NCI-H2227 treated with DMSO at 0.1 percent for 48 hours (cell line): Measurements from ENCODE around the gene TRAPPC14.

ENCODE experiments used
- DNase-seq: peaks from one replicate; lab custom pipeline; 2025; lab: John Stamatoyannopoulos, UW

TRAPPC14 gene

DNA sequence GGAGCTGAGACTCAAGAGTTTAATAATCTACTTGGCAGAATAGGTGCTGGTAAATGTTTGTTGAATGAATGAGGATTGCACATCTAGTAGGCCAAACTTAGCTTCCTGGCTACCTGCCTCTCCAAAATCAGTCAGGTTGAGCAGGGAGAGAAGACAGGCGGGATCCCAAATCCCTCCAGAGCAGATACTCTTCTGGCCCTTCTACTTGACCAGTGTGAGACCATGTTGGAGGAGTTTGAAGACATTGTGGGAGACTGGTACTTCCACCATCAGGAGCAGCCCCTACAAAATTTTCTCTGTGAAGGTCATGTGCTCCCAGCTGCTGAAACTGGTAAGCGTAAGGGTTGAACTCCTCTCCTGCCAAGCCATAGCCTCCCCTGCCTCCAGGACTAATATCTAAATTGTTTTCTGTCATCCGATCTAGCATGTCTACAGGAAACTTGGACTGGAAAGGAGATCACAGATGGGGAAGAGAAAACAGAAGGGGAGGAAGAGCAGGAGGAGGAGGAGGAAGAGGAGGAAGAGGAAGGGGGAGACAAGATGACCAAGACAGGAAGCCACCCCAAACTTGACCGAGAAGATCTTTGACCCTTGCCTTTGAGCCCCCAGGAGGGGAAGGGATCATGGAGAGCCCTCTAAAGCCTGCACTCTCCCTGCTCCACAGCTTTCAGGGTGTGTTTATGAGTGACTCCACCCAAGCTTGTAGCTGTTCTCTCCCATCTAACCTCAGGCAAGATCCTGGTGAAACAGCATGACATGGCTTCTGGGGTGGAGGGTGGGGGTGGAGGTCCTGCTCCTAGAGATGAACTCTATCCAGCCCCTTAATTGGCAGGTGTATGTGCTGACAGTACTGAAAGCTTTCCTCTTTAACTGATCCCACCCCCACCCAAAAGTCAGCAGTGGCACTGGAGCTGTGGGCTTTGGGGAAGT is 34.0 kb downstream of the TRAPPC14 start:
- DNase-seq: no peak

DNA sequence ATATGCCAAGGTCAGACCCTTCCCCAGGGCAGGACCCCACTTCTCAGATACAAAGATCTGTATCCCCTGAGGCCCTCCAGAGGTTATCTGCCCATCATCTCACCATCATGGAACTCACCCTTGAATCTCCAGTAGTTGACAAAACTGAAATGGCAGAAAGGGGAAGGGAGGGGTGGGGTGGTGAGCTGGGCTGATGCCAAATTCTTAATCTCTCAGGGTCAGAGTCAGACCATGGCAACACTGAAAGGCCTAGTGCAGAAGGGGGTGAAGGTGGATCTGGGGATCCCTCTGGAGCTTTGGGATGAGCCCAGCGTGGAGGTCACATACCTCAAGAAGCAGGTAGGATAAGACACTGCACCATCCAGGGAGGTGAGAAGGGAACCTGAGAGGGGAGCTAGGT is 36.0 kb downstream of the TRAPPC14 start:
- DNase-seq: no peak

DNA sequence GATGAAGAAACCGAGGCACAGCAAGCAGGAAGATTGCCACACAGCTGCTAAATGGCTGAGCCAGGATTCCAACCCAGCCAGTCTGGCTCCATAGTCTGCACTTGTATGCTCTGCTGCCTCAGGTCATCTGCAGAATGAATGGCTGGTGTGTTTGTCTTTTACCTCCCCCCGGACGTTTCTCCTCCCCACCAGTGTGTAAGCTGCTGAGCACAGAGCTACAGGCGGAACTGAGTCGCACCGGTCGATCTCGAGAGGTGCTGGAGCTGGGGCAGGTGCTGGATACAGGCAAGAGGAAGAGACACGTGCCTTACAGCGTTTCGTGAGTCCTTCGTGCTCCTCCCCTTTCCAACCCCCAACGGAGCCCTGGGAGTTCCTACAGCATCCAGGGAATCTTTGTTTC is 36.5 kb downstream of the TRAPPC14 start:
- DNase-seq: no peak

DNA sequence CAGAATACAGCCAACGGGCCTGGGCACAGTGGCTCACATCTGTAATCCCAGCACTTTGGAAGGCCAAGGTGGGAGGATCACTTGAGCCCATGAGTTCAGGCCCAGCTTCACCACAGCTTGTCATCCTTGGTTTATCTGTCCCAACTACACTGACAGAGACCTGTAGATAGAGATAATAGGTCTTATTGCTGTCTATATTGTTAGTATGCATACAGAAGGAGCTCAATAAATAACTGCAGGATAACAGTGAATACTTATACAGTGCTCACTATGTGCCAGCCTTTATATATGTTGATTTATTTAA is 37.8 kb downstream of the TRAPPC14 start:
- DNase-seq: no peak

DNA sequence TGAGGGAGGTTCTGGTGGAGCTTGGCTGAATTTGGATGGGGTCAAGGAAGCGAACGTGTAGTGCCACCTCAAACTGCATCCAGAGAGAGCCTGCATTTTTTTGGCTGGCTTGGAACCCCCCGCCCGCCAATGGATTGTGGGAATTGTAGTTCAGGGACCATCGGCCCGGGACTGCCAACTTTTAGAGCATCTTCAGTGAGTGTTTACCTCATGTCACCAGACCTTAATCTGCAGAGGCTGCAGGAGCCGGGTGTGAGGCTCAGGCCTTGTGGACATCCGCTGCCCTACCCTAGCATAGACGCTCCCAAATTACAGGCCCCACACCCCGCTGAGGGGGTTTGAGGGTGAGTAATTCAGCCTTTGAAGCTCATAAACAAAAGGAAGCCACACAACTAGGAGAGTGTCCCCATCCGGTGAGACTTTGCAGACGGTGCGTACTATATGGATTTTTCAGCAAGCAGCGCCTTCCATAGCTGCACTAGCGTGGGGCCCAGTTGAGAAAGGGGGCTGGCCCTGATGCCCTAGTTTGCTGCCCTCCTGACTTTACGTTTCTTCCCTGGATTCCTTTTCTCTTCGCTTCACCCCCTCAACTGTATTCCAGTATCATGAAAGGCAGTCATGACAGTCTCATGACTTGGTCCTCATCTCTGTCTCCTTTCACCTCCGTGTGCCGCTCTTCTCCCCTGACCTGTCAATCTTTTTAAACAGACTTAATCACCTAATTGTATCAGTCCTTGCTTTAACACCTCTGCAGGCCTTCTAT is 38.4 kb downstream of the TRAPPC14 start:
- DNase-seq: peak; percentile 79

DNA sequence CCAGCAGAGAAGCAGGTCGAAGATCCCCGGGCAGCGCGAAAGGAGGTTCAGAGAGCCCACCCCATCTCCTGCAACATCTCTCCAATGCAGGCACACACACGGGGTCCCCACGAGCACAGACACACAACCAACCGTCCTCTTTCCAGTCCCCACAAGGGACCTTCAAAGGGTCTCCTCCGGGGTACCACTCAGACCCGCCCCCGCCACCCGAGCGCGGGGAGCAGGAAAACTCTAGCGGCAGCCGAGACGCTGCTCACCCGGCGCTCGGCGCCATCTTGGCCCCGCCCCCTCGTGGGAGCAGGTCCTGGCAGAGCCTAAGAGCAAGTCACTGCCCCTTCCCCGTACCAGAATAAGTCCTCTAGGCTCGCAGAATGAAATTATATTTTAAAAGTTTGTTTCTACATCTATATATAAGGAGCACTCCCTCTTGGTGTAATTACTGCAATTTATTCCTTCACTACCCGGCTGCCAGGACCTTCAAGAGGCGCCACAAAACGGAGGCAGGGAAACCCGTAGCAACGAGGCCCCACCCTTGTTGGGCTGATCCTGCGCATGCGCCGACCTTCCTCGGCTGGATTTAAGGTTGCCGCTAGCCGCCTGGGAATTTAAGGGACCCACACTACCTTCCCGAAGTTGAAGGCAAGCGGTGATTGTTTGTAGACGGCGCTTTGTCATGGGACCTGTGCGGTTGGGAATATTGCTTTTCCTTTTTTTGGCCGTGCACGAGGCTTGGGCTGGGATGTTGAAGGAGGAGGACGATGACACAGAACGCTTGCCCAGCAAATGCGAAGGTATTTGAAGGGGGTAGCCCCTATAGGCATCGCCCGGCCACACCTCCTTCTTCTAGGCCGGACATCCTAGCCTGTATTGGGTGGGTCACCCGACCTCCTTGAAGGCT is 39.2 kb downstream of the TRAPPC14 start, which contains the start of the genes CNPY4 and TAF6:
Gene CNPY4, plus strand, starts transcription at position 563 of the 898 bp plus-strand sequence. Its CDS starts 111 bp downstream, at position 674.
Gene TAF6, minus strand, starts transcription at position 287 of the 898 bp plus-strand sequence. CDS start 5,149 bp downstream, outside the sequence.
- peak; percentile 97 for DNase-seq

DNA sequence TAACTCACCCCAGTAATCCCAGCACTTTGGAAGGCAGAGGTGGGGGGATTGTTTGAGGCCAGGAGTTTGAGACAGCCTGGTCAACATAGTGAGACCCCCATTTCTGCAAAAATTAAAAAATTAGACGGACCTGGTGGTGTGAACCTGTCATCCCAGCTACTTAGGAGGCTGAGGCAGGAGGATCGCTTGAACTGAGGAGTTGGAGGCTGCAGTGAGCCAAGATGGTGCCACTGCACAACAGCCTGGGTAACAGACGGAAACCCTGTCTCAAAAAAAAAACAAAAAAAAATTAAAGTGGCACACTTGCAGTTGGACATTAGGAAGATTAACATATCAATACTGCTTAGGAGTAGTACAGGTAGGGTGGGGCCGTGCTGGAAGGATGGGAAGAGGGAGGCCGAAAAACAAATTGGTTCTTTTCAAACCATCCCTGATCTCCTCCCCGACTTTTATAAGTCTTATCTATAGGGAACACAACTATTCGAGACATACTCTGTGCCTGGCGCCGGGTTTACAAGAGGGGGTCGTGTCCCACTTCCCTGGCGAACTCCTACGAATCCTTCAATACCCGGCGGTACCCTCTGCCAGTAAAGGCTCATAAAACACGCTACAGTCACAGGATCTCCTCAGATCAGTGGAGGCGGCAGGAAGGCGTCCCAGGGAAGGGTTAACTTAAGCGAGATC is 40.0 kb downstream of the TRAPPC14 start:
- DNase-seq: no peak

DNA sequence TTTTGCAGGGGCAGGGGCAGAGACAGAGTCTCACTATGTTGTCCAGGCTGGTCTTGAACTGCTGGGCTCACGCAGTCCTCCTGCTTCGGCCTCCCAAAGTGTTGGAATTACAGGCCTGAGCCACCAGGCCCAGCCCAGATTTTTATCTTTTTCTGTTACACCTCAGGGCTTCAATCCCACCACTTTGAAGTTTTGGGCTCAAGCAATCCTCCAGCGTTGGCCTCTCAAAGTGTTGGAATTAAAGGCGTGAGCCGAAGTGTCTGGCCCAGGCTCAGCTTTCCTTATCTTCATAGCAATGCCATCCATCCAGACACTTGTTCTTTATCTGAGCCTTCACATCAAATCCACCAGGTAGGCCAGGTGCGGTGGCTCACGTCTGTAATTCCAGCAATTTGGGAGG is 43.5 kb downstream of the TRAPPC14 start:
- no peak for DNase-seq

DNA sequence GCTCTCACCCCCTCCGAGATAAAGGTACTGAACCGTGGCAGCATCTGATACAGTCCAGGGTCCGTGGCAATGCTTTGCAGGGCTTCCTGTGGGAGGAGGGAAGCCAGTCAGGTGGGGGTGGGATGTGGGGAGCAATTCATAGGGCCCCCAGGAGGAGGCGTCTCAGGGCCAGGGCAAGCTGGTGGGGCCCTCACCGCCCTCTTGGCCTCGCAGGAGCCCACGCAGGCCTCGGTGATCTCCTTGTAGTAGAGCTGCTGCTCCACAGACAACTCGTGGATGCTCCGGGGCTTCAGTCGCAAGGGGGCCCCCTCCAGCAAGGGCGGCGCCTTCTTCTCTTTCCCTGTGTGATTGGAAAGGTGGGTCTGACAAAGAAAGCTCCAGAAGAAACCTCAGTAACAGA is 46.6 kb downstream of the TRAPPC14 start:
- DNase-seq: no peak

DNA sequence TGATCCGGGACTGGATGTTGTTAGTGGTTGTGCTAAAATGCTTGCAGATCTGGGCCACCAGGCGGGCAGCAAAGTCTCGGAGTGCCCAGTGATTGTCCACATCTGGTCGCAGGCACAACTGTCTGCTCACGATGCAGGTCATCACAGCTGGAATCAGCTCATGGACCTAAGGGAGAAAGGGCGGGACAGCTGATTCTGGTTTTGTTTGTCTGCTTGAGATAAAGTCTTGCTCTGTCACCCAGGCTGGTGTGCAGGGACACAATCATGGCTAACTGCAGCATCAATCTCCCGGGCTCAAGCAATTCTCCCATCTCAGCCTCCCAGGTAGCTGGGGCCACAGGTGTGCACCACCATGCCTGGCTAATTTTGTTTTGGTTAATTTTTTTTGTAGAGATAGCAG is 47.4 kb downstream of the TRAPPC14 start:
- no peak for DNase-seq

DNA sequence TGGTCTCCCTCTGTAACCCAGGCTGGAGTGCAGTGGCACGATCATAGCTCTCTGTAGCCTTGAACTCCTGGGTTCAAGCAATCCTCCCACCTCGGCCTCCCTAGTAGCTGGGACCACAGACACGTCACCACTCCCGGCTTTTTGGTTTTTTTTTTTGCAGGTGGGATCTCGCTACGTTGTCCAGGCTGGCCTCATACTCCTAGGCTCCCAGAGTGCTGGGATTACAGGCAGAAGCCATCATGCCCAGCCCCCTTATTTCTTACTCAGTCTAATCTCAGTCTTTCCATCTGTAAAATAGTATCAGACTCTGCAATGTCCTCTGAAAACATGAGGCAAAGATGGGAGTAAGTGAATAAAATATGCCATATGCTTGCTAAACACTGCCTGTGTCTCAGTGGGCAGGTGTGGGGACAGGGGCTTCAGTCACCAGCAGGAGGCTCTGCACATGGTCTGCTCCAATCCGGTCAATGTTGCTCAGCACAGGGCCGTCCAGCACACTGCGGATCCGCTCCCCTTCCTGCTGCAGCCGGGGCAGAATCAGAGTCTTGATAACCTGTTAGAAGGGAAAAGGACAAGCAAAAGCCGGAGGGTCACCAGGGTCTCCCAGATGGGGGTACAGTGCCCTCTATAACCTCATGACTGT is 48.9 kb downstream of the TRAPPC14 start:
- no peak for DNase-seq

DNA sequence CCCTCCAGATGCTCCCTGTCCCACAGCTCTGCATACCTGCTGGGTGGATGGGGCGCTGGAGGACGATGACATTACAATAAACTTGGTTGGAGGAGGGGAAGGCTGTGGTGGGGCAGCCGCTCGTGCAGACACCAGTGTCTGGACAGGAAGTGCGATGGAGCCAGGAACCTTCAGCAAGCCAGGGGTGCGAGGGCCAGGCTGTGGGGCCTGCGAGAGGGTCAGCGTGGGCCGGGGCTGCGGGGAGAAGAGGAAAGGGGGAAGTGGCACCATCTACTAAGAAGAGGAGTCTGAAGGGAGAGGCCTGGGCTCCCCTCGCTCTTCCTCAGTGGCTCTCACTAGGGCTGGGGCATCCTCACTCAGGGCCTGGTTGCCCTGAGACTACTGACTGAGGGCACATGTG is 50.6 kb downstream of the TRAPPC14 start:
- no peak for DNase-seq

DNA sequence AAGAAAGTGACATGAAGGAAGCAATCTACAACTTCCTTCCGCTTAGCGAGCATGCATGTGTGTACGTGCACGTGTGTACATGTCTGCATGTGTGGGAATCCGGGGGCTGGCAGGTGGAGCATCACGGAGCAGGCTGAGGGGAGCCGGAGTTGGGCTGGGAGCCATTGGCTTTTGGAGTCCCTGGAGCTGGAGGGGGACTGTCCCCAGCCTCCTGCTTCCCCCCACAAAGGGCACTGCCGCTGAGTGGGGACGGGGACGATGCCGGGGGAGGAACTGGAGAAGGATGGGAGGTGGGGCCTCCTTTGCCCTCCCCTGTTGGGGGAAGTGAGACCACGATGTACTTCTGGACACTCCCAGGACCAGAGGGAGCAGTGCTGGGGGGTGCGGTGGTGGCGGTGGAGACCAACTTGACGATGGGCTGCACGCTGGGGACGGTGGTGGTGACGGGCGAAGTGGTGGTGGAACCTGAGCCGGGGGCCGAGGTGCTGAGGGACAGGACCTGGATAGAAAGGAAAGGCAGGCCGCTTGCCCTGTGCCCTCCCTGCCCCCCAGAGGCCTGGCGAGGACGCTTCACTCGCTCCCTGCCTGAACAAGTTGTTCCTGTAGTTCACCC is 51.3 kb downstream of the TRAPPC14 start:
- DNase-seq: no peak

DNA sequence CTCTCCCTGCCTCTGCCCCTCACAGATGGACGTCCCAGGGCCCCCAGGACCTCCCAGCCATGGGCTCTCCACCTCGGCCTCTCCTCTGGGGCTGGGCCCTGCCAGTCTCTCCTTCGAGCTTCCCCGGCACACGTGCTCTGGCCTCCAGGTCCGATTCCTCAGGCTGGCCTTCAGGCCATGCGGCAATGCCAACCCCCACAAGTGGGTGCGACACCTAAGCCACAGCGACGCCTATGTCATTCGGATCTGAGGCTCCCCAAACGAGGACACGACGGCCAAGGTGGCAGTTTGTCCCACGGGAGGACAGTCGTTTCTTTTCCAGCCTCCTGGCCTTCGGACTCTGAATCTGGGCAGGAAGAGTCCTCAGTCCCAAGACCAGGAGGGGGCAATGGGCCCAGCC is 51.9 kb downstream of the TRAPPC14 start:
- DNase-seq: no peak

DNA sequence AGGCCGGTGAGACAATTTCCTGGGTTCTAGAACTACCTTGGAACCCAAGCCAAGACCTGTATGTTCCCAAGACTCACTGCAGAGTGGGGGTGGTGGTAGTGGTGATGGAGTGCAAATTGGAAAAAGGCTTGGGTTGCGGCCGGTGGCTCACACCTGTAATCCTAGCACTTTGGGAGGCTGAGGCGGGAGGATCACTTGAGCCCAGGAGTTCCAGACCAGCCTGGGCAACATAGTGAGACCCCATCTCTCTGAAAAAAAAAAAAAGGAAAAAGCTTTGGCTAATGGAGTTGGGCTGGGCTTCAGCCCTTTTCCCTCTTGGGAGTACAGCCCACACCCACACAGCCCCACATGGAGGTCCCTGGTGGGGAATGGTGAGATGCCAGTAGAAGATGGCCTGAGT is 53.0 kb downstream of the TRAPPC14 start:
- no peak for DNase-seq
